Stomach (tissue), 9 donors: Measurements from ENCODE around the gene MARCHF3. TPM values are rescaled to one million over a fixed set of nuclear protein-coding genes. Genes with fewer than 3 reads are reported as not detected.
A peak's percentile ranks its signal among the peaks of the same experiment; 100 is the strongest.

Experiments used
- DNase-seq, 2 donors: peaks; one replicate each; pipeline versions ENCODE4 v3.0.0 to v3.0.0-alpha.2; 2013 to 2019
- H3K27ac ChIP-seq, 5 donors: fragments of 200-600 bp in 4 of 5; sonication (generic) in 4 of 5; one replicate each; pipeline ENCODE4 v1.5.1; 2013 to 2019; ENCODE audit warnings: mild to moderate bottlenecking in 1 of 5, moderate library complexity in 1 of 5
- H3K27me3 ChIP-seq, 3 donors: fragments of 200-600 bp; sonication (generic); one replicate each; pipeline ENCODE4 v1.5.1; 2017 to 2019; ENCODE audit warnings: mixed run types in 1 of 3
- H3K36me3 ChIP-seq, 4 donors: fragments of 200-600 bp; sonication (generic); 1 replicate in 3 of 4; 2 replicates in 1 of 4; pipeline ENCODE4 v1.5.1; 2016 to 2019
- H3K4me1 ChIP-seq, 4 donors: fragments of 200-600 bp; sonication (generic); one replicate each; pipeline ENCODE4 v1.5.1; 2016 to 2019
- H3K4me3 ChIP-seq, 4 donors: fragments of 200-600 bp; sonication (generic) in 3 of 4; one replicate each; pipeline ENCODE4 v1.5.1; 2016 to 2019; ENCODE audit warnings: mild to moderate bottlenecking in 1 of 4
- H3K9me3 ChIP-seq, 4 donors: fragments of 200-600 bp; sonication (generic); one replicate each; pipeline ENCODE4 v1.5.1; 2016 to 2019
- EP300 ChIP-seq: sonication (generic); formaldehyde crosslinking; IDR thresholded peaks from one replicate; pipeline ENCODE4 v1.6.1; 2017; ENCODE audit warnings: antibody characterized with exemption
- POLR2A ChIP-seq, 4 donors: fragments of 450-650 bp; IDR thresholded peaks; one replicate each; pipeline ENCODE4 v1.6.1; 2016; ENCODE audit warnings: antibody characterized with exemption in 4 of 4, control low read depth in 2 of 4, mild to moderate bottlenecking in 1 of 4, moderate library complexity in 1 of 4
- POLR2AphosphoS5 ChIP-seq, 3 donors: sonication (generic); formaldehyde crosslinking; IDR thresholded peaks; one replicate each; pipeline ENCODE4 v1.6.1; 2016; ENCODE audit warnings: antibody characterized with exemption in 3 of 3
- WGBS, 5 donors: extraction: QIAGEN DNeasy Blood & Tissue Kit in 3 of 5; methylation state at CpG; one replicate each; pipeline versions ENCODE4 v1.1.5 to v1.1.7; 2013 to 2018; 5-methylcytosine and 5-hydroxymethylcytosine counted together
- intact Hi-C: fragments of 100-400 bp; cut with DNase I; formaldehyde crosslinking; loops from one replicate; pipeline ENCODE4 v1.15.1; 2023; ENCODE audit warnings: low total_unique reads
- polyA plus RNA-seq, 3 donors: library from polyadenylated mRNA; stranded (reverse); fragments of 200-250 nt; gene quantifications; one replicate each; pipeline ENCODE4 v1.2.3, GENCODE V29; 2013
- total RNA-seq, 5 donors: library from RNA; depleted of rRNA; stranded (reverse); fragments of >200 nt; gene quantifications; one replicate each; pipeline versions ENCODE4 v1.1.0 to v1.2.3, GENCODE V29; 2014 to 2016
- TF ChIP-seq, protein P1 (sequence below), 7 experiments: fragments of 450-650 bp in 4 of 7; fragments of 200-600 bp in 3 of 7; sonication (generic) in 3 of 7; IDR thresholded peaks; one replicate each; pipeline ENCODE4 v1.5.1; 2016 to 2019; ENCODE audit warnings: antibody characterized with exemption in 7 of 7, control low read depth in 2 of 7, mild to moderate bottlenecking in 1 of 7
- donor health status: healthy with polysubstance abuse.
- donor health status: Bipolar disorder and iron deficiency.
- donor health status: healthy.

MARCHF3 gene
- total and polyA plus RNA-seq, 8 donors = 1.1 to 11.9 (median 2.6) TPM; not detected in 1

DNA sequence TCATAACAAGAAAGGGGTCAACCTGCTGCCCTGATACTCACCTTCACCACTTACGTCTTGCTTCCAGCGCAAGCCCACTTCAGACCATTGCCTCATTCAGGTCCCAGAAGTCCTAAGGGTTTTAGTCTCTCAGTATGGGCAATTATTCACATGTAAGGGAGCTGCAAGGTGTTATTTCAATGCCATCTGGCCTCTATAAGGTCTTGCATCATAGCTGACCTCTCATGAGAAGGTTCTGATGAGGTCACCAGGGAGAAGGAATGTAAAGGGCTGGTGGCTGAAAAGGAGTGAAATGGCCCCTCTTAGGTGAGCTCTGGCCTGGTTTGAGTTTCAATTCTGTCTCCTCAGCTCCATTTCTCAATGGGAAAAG is 1.5 kb upstream of the MARCHF3 start:
- H3K4me3 ChIP-seq = no peak overlapping the region
- no peak for DNase-seq
- no peaks in the 10 kb centered on the region for H3K9me3 ChIP-seq
- no peaks in the 10 kb centered on the region for H3K36me3 ChIP-seq
- intact Hi-C loops = no loop called here
- TF ChIP-seq, protein P1, sequence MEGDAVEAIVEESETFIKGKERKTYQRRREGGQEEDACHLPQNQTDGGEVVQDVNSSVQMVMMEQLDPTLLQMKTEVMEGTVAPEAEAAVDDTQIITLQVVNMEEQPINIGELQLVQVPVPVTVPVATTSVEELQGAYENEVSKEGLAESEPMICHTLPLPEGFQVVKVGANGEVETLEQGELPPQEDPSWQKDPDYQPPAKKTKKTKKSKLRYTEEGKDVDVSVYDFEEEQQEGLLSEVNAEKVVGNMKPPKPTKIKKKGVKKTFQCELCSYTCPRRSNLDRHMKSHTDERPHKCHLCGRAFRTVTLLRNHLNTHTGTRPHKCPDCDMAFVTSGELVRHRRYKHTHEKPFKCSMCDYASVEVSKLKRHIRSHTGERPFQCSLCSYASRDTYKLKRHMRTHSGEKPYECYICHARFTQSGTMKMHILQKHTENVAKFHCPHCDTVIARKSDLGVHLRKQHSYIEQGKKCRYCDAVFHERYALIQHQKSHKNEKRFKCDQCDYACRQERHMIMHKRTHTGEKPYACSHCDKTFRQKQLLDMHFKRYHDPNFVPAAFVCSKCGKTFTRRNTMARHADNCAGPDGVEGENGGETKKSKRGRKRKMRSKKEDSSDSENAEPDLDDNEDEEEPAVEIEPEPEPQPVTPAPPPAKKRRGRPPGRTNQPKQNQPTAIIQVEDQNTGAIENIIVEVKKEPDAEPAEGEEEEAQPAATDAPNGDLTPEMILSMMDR (IDR thresholded peaks at IDR 0.05) = no peak
- TF ChIP-seq POLR2A (IDR thresholded peaks at IDR 0.05) (no peak), EP300 (no peak), POLR2AphosphoS5 (IDR thresholded peaks at IDR 0.05) (no peak)
- WGBS, 5 donors = 86 to 100% (median 96%) methylated on average over 2 of the region's 2 CpGs; no CpG with 5 or more reads in 1 of the 5 donors
- H3K4me1 ChIP-seq = peaks cover 8 to 24% (median 16%) of the 10 kb centered on the region in 4 donors
- H3K27ac ChIP-seq = no peak overlapping the region
- H3K27me3 ChIP-seq = peaks cover 0 to 19% (median 5%) of the 10 kb centered on the region in 3 donors

DNA sequence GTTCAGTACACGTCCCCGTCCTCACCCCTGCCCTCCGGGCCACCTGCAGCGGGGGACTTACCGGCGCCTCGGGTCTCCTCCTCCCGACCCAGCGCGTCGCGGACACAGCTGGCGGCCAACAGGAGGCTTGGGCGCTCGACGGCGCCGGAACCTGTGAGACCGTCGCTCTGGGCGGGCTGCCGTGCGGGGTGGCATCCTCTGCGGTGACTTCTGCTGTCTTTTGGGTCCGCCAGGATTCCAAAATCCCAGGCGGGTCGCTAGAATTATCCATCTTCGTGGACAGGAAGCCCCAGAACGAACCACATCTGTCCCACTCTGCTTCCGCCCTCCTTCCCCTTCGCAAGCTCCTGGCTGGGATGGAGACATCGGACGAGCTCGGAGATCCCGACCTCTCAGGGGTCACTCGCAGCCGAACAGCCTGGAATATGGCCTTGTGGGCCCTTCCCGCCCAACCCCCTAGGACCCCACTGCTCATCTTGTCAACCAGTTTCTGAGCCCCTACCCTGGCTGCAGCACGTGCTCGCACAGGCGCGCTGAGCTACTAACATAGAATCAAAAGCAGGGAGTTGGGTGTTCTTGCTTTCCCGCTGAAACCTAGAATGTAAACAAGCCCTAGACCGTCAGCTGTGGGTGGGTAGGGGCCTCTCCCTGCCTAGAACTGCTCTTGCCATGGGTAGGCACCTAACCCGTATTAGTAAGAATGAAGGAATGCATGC is 947 bp upstream of the MARCHF3 start:
- H3K36me3 ChIP-seq = no peaks in the 10 kb centered on the region
- 17 to 28% (median 18%) methylated on average over 32 to 45 of the region's 45 CpGs for WGBS, 5 donors
- intact Hi-C loops = no loop called here
- TF ChIP-seq, protein P1 (IDR thresholded peaks at IDR 0.05) = no peak
- TF ChIP-seq EP300 (no peak), POLR2AphosphoS5 (IDR thresholded peaks at IDR 0.05) (no peak)
- peaks cover 0 to 19% (median 5%) of the 10 kb centered on the region in 3 donors for H3K27me3 ChIP-seq
- H3K4me1 ChIP-seq = peaks cover 8 to 24% (median 16%) of the 10 kb centered on the region in 4 donors
- H3K9me3 ChIP-seq = no peaks in the 10 kb centered on the region
- H3K27ac ChIP-seq = peak overlapping the region; percentile 88 to 94 (median 91)
- DNase-seq = peak; percentile 29 to 67
- H3K4me3 ChIP-seq = peak overlapping the region; percentile 74 to 82 (median 78)

DNA sequence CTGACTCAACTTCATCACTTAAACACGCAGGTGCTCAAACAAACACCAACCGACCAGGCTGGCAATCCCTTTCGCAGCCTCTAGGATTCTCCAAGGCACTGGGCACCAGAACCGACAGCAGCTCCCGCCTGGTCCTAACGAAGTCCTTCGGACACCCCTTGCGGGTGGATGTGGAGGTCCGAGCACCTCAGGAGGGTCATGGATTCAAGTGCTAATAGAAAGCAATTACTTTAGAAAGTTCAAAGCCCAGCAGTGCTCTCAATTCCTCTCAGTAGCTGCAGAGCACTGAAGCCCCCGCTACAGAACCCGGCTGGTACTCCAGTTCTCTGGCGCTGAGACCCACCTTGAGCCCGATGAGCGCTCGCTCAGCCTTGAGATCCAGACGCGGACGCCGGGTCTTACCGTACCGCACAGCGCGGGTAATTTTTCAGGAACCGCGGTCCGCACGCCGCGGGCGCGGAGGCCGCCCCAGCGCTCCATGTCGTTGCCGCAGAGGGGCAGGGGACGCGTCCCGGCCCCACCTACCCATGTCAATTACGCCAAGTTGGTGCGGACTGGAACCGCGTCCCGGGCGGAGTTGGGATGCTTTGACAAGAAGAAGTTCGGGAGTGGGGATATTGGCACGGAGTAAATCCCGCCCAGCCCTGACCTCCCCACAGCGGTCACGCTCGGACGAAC is 638 bp downstream of the MARCHF3 start:
- WGBS, 5 donors = 1 to 3% (median 1%) methylated on average over 24 to 51 of the region's 51 CpGs
- Histone ChIP-seq H3K9me3 (no peaks in the 10 kb centered on the region), H3K4me1 (peaks cover 8 to 24% (median 16%) of the 10 kb centered on the region in 4 donors), H3K4me3 (peak overlapping the region; percentile 74 to 82 (median 78)), H3K27ac (peak overlapping the region; percentile 88 to 94 (median 91)), H3K36me3 (no peaks in the 10 kb centered on the region), H3K27me3 (peaks cover 0 to 15% (median 5%) of the 10 kb centered on the region in 3 donors)
- intact Hi-C loops = no loop called here
- peak; percentile 63 to 89 for DNase-seq
- TF ChIP-seq, protein P1 (IDR thresholded peaks at IDR 0.05) = peak in 4 of 7 experiments; percentile 16 to 47 (median 40)
- no peak for TF ChIP-seq EP300

DNA sequence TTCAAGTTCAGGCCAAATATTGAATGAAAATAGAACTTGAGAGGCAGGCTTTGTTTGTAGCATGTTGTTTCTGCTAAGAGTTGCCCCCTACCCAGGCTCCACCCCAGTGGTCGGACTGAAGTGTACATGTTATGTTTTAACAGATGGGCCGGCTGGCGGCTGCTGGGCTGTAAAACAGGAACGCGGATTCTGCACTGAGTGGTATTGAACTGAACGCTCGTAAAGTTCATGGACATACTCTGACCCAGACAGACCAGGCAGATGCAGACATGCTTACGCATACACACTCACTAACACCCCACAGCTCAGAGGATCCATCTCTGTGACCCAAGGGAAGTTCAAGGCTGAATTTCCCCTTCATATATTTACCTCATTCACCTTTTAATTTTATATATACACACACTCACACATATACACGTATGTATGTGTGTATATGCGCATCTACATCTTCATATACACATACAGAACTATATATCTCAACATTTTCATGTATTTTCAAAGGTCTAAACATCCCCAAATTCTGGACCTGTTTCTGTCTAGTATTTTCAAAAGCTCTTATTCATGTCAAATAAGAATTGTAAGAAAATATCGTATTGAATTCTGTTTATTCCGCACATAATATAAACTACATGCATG is 1.4 kb downstream of the MARCHF3 start:
- H3K4me3 ChIP-seq = peak overlapping the region; percentile 7 to 80 (median 75)
- 58 to 73% (median 67%) methylated on average over 12 of the region's 12 CpGs for WGBS, 5 donors
- intact Hi-C loops = no loop called here
- TF ChIP-seq POLR2AphosphoS5 (IDR thresholded peaks at IDR 0.05) = no peak
- TF ChIP-seq, protein P1 (IDR thresholded peaks at IDR 0.05) = no peak
- TF ChIP-seq EP300 = no peak
- TF ChIP-seq POLR2A (IDR thresholded peaks at IDR 0.05) = no peak
- H3K9me3 ChIP-seq = no peaks in the 10 kb centered on the region
- H3K36me3 ChIP-seq = no peaks in the 10 kb centered on the region
- no peak overlapping the region for H3K27ac ChIP-seq
- peaks cover 8 to 24% (median 16%) of the 10 kb centered on the region in 4 donors for H3K4me1 ChIP-seq
- DNase-seq = peak in 1 of 2 donors; percentile 61
- H3K27me3 ChIP-seq = peaks cover 0 to 14% (median 5%) of the 10 kb centered on the region in 3 donors
